Astrocyte of the cerebellum (primary cell): ENCODE data around the gene DDX28.
"Not testable (repeated sequence)": the region's sequence is repeated elsewhere in the genome, so short reads cannot be mapped to it uniquely, and the experiment has no call there.

Experiments used
- DNase-seq: peaks from one replicate; pipeline ENCODE4 v3.0.0-alpha.2; 2011; ENCODE audit warnings: low read depth
- H3K4me3 ChIP-seq: 2 replicates; pipeline ENCODE4 v1.5.1; 2011; ENCODE audit warnings: mild to moderate bottlenecking, low read depth, low read length, moderate library complexity
- CTCF ChIP-seq: IDR thresholded peaks from 2 replicates; pipeline ENCODE4 v1.5.1; 2012; ENCODE audit warnings: low read length, low read depth, moderate library complexity, mild to moderate bottlenecking; ENCODE audit errors: missing control alignments
- in situ Hi-C: cut with HindIII; loops from 2 replicates; pipeline ENCODE4 v1.10.0; 2017; ENCODE audit warnings: low sequenced_read_pairs

Gene DDX28

DNA sequence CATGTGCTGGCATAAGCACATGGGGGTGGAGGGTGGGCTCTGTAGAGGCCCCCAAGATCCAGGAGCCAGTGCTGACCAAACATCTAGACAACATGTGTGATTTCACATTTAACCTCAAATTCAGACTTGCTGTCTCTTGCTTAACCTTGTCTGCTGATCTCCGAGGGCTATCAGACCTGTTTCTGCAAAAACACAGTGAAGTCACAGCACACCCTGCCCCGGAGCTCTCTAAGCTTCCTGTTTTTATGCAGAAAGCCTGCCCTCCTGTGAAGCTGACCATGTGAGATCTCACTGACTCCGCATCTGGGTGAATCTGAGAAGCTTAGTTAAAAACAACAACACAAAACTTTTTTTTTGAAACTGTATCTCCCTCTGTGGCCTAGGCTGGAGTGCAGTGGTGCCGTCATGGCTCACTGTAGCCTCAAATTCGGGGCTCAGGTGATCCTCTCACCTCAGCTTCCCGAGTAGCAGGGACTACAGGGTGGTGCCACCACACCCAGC, 17.2 kb downstream of the DDX28 start:
- no peak for DNase-seq
- no peak overlapping the region for H3K4me3 ChIP-seq
- TF ChIP-seq CTCF: no peak
- in situ Hi-C loops: loop anchor here (25.0 kb wide), 1 partner anchor 94 kb away; no protein-coding TSS in a partner anchor

GRCh38 chr16:68005211-68005610, 17.8 kb downstream of the DDX28 start:
- in situ Hi-C loops: loop anchor here (25.0 kb wide), 1 partner anchor 93 kb away; no protein-coding TSS in a partner anchor
- H3K4me3 ChIP-seq: no peak overlapping the region
- DNase-seq: no peak
- TF ChIP-seq CTCF: no peak

DNA sequence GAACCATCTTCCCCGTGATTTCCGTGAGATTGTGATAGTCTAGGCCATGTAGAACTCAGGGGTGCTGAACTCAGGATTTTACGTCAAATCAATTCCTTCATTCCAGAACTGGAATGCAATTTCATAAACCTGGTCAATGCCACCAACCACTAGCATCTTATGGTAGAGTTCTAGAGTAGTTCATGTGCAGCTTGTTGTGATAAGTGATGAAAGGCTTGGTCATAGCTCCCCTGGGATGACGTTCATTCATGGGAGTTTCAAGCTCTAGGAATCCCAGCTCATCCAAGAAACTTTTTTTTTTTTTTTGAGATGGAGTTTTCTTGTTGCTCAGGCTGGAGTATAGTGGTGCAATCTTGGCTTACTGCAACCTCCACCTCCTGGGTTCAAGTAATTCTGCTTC, 20.0 kb downstream of the DDX28 start:
- TF ChIP-seq CTCF: no peak
- DNase-seq: no peak
- in situ Hi-C loops: loop anchor here (25.0 kb wide), 1 partner anchor 91 kb away; no protein-coding TSS in a partner anchor
- no peak overlapping the region for H3K4me3 ChIP-seq

DNA sequence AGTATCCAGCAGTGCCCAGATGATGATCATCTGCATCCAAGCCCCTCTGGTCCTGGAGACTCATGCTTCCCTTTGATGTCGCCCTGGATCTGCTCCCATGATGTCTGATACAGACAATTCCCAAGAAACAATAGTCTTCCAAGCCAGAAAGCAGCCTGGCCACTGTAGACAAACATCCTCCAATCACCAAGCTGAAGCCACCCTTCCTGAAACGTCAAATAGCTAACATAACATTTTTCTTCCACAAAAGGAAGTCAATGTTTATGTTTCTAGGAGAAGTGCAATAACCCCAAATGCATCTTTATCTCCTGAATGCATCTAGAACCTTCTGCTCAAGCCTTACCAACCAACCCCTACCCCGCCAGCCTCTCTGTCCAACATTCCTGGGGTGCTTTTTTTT, 22.6 kb downstream of the DDX28 start:
- in situ Hi-C loops: loop anchor here (25.0 kb wide), 1 partner anchor 88 kb away; no protein-coding TSS in a partner anchor
- no peak overlapping the region for H3K4me3 ChIP-seq
- TF ChIP-seq CTCF: no peak
- DNase-seq: no peak

DNA sequence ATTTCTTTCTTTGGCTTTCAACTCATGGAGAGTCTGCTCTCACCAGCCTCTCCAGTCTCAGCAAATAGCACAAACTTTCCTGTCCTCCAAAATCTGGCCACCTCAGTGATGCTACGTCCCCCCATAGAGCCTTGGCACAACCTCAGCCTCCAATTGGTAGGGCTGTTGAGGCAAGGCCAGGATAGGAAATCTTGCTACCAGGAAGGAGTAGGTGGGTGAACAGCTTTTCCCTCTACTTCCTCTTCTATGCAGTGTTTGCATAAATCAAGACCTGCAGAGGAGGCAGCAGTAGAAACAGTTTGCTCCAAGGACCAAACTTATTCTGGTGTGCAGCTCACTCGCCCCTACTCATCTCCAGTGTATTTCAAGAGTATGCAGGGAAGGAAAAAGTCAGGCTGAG, 23.0 kb downstream of the DDX28 start:
- no peak for DNase-seq
- in situ Hi-C loops: loop anchor here (25.0 kb wide), 1 partner anchor 88 kb away; no protein-coding TSS in a partner anchor
- TF ChIP-seq CTCF: no peak
- no peak overlapping the region for H3K4me3 ChIP-seq

DNA sequence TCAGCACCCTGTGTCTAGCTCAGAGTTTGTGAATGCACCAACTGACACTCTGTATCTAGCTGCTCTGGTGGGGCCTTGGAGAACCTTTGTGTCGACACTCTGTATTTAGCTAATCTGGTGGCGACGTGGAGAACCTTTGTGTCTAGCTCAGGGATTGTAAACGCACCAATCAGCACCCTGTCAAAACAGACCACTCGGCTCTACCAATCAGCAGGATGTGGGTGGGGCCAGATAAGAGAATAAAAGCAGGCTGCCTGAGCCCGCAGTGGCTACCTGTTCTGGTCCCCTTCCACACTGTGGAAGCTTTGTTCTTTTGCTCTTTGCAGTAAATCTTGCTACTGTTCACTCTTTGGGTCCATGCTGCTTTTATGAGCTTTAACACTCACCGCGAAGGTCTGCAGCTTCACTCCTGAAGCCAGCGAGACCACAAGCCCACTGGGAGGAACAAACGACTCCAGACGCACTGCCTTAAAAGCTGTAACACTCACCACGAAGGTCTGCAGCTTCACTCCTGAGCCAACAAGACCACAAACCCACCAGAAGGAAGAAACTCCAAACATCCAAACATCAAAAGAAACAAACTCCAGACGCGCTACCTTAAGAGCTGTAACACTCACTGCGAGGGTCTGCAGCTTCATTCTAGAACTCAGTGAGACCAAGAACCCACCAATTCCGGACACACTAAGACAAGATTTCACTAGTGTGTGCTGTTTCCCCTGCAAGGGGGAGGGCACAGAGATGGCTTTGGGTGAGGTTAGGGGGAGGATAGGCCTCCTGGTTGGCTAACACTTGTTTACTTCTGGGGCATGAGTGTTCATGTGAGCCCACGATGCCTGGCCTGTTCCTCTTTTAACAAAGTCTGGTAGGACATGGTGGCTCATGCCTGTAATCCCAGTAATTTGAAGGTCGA, 24.0 kb downstream of the DDX28 start, which contains the start of gene DPEP2:
DPEP2 (minus strand) TSS at position 706 of the 910 bp plus-strand sequence. CDS start 6,272 bp downstream, outside the sequence.
- DNase-seq, in situ Hi-C loops: not testable (repeated sequence)

DNA sequence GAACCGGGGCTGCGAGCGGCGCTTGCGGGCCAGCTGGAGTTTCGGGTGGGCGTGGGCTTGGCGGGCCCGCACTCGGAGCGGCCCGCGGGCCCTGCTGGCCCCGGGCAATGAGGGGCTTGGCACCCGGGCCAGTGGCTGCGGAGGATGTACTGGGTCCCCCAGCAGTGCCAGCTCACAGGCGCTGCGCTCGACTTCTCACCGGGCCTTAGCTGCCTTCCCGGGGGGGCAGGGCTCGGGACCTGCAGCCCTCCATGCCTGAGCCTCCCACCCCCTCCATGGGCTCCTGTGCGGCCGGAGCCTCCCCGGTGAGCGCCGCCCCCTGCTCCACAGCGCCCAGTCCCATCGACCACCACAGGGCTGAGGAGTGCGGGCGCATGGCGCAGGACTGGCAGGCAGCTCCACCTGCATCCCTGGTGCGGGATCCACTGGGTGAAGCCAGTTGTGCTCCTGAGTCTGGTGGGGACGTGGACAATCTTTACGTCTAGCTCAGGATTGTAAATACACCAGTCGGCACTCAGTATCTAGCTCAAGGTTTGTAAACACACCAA, 24.7 kb downstream of the DDX28 start:
- H3K4me3 ChIP-seq, DNase-seq, in situ Hi-C loops: not testable (repeated sequence)

More for the DNA sequence above, 24.0 kb downstream of the DDX28 start, which contains the start of gene DPEP2:
- H3K4me3 ChIP-seq: not testable (repeated sequence)
